HepG2 (cell line): ENCODE measurements around the gene SLC39A1. TPM values are rescaled to one million over a fixed set of nuclear protein-coding genes. Genes with fewer than 3 reads are reported as not detected.

Experiments
- ATF7-NPFF ChIP-seq: sonication (generic); formaldehyde crosslinking; IDR thresholded peaks from 2 replicates; pipeline ENCODE4 v1.8.1; 2023; ENCODE audit warnings: mild to moderate bottlenecking, low read depth, missing genetic modification reagents, moderate library complexity
- EED ChIP-seq: sonication (generic); formaldehyde crosslinking; IDR thresholded peaks from 2 replicates; pipeline ENCODE4 v1.5.0; 2020; ENCODE audit warnings: mild to moderate bottlenecking, missing genetic modification reagents
- GMEB1 ChIP-seq: sonication (generic); formaldehyde crosslinking; IDR thresholded peaks from 2 replicates; pipeline ENCODE4 v1.5.1; 2020; ENCODE audit warnings: missing genetic modification reagents, mild to moderate bottlenecking, borderline replicate concordance
- KMT2A ChIP-seq: sonication (generic); formaldehyde crosslinking; IDR thresholded peaks from 2 replicates; pipeline ENCODE4 v1.4.0; 2020; ENCODE audit warnings: missing genetic modification reagents
- ZBTB4 ChIP-seq: sonication (generic); formaldehyde crosslinking; IDR thresholded peaks from 2 replicates; pipeline ENCODE4 v1.4.0; 2020; ENCODE audit warnings: missing genetic modification reagents, mild to moderate bottlenecking, borderline replicate concordance
- ZBTB42 ChIP-seq: sonication (generic); formaldehyde crosslinking; IDR thresholded peaks from 2 replicates; pipeline ENCODE4 v1.5.0; 2020; ENCODE audit warnings: mild to moderate bottlenecking, missing genetic modification reagents
- ZC3H13 ChIP-seq: sonication (generic); formaldehyde crosslinking; IDR thresholded peaks from 2 replicates; pipeline ENCODE4 v1.8.1; 2023; ENCODE audit warnings: mild to moderate bottlenecking, missing genetic modification reagents, moderate library complexity
- ZNF24 ChIP-seq: fragments of 450-650 bp; IDR thresholded peaks from 2 replicates; pipeline ENCODE4 v1.6.1; 2017; ENCODE audit warnings: antibody characterized with exemption, mild to moderate bottlenecking
- ZNF746 ChIP-seq: sonication (generic); formaldehyde crosslinking; IDR thresholded peaks from 2 replicates; pipeline ENCODE4 v1.8.0; 2022; ENCODE audit warnings: mild to moderate bottlenecking, missing genetic modification reagents
- polyA plus RNA-seq, 8 experiments: library from polyadenylated mRNA; depleted of rRNA in 3 of 8; stranded (reverse) in 7 of 8; unstranded in 1 of 8; fragments of >200 nt; fragmentation: Illumina TruSeq in 4 of 8; extraction: Trizol in 4 of 8; gene quantifications; 2 replicates each; pipeline versions ENCODE4 v1.2.1 to v1.2.3, GENCODE V29; 2011 to 2016; ENCODE audit warnings: low read depth in 4 of 8, missing spikeins in 1 of 8, mixed read lengths in 1 of 8; ENCODE audit not compliant: insufficient read depth in 1 of 8
- total RNA-seq, 5 experiments: library from RNA; depleted of rRNA; stranded (reverse); fragments of >200 nt; fragmentation: Illumina TruSeq; extraction: Trizol; gene quantifications; 2 replicates each; pipeline ENCODE4 v1.2.3, GENCODE V29; 2016; ENCODE audit warnings: low read depth in 1 of 5
- TF ChIP-seq, protein P1 (sequence below): sonication (generic); formaldehyde crosslinking; IDR thresholded peaks from 2 replicates; pipeline ENCODE4 v1.4.0; 2020; ENCODE audit warnings: missing genetic modification reagents
- TF ChIP-seq, protein P2 (sequence below): sonication (generic); formaldehyde crosslinking; IDR thresholded peaks from 2 replicates; pipeline ENCODE4 v1.4.0; 2020; ENCODE audit warnings: missing genetic modification reagents
- TF ChIP-seq, protein P3 (sequence below): sonication (generic); formaldehyde crosslinking; conservative IDR thresholded peaks from 2 replicates; pipeline ENCODE4 v1.4.0; 2020; ENCODE audit warnings: missing genetic modification reagents
- TF ChIP-seq, protein P4 (sequence below): IDR thresholded peaks from 2 replicates; pipeline ENCODE4 v1.6.1; 2016; ENCODE audit warnings: low read depth, borderline replicate concordance

The SLC39A1 gene
- total and polyA plus RNA-seq, 2 of the 13 experiments (the other 11 are each of a cell fraction or from before 2014, with no cell fraction given), result 71.2 to 78.4 TPM

DNA sequence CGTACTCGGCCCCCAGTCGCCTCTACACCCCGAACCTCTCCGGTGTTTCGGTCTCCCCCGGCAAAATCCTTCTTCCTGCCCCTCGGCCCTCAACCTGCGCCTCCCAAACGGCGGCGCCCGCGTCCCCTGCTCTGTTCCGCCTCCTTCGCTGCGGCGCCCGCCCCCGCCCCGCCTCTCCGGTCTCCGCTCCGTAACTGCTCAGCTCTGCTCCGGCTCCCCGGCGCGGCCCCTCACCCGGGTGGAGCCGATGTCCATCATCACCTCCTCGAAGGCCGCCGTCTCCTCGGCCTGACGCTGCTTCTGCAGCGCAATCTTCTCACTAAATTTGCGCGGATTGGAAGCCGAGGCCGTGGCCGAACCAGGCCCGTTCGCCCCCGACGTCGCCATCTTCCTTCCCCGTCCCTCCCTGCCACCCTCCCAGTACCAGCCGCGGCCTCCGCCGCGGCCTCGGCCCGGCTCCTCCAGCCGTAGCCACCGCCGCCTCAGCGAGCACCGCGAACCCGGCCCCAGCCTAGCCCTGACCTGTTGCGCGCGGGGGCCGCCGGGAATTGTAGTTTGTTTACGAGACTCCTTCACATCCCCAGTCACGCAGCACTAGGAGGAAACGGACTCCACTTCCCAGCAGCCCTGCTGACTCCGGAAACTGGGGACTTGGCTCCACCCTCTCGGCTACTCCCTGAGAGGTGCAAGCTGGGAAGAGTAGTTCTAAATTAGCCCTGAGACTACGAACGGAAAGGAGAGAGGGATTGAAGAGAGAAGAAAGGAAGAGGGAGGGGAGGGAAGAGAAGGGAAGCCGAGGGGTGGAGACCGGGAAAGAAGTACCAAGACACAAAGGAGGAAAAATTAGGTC is 5.0 kb downstream of the SLC39A1 start, which contains the start of gene CRTC2 (continued):
- TF ChIP-seq, protein P1, sequence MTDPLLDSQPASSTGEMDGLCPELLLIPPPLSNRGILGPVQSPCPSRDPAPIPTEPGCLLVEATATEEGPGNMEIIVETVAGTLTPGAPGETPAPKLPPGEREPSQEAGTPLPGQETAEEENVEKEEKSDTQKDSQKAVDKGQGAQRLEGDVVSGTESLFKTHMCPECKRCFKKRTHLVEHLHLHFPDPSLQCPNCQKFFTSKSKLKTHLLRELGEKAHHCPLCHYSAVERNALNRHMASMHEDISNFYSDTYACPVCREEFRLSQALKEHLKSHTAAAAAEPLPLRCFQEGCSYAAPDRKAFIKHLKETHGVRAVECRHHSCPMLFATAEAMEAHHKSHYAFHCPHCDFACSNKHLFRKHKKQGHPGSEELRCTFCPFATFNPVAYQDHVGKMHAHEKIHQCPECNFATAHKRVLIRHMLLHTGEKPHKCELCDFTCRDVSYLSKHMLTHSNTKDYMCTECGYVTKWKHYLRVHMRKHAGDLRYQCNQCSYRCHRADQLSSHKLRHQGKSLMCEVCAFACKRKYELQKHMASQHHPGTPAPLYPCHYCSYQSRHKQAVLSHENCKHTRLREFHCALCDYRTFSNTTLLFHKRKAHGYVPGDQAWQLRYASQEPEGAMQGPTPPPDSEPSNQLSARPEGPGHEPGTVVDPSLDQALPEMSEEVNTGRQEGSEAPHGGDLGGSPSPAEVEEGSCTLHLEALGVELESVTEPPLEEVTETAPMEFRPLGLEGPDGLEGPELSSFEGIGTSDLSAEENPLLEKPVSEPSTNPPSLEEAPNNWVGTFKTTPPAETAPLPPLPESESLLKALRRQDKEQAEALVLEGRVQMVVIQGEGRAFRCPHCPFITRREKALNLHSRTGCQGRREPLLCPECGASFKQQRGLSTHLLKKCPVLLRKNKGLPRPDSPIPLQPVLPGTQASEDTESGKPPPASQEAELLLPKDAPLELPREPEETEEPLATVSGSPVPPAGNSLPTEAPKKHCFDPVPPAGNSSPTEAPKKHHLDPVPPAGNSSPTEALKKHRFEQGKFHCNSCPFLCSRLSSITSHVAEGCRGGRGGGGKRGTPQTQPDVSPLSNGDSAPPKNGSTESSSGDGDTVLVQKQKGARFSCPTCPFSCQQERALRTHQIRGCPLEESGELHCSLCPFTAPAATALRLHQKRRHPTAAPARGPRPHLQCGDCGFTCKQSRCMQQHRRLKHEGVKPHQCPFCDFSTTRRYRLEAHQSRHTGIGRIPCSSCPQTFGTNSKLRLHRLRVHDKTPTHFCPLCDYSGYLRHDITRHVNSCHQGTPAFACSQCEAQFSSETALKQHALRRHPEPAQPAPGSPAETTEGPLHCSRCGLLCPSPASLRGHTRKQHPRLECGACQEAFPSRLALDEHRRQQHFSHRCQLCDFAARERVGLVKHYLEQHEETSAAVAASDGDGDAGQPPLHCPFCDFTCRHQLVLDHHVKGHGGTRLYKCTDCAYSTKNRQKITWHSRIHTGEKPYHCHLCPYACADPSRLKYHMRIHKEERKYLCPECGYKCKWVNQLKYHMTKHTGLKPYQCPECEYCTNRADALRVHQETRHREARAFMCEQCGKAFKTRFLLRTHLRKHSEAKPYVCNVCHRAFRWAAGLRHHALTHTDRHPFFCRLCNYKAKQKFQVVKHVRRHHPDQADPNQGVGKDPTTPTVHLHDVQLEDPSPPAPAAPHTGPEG (CRISPR knock-in tag), result peak; percentile 79
- TF ChIP-seq KMT2A (CRISPR knock-in tag), result no peak
- TF ChIP-seq, protein P2, sequence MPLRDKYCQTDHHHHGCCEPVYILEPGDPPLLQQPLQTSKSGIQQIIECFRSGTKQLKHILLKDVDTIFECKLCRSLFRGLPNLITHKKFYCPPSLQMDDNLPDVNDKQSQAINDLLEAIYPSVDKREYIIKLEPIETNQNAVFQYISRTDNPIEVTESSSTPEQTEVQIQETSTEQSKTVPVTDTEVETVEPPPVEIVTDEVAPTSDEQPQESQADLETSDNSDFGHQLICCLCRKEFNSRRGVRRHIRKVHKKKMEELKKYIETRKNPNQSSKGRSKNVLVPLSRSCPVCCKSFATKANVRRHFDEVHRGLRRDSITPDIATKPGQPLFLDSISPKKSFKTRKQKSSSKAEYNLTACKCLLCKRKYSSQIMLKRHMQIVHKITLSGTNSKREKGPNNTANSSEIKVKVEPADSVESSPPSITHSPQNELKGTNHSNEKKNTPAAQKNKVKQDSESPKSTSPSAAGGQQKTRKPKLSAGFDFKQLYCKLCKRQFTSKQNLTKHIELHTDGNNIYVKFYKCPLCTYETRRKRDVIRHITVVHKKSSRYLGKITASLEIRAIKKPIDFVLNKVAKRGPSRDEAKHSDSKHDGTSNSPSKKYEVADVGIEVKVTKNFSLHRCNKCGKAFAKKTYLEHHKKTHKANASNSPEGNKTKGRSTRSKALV, result peak; percentile 62; the same call in 1 of the 2 replicates
- TF ChIP-seq, protein P3, sequence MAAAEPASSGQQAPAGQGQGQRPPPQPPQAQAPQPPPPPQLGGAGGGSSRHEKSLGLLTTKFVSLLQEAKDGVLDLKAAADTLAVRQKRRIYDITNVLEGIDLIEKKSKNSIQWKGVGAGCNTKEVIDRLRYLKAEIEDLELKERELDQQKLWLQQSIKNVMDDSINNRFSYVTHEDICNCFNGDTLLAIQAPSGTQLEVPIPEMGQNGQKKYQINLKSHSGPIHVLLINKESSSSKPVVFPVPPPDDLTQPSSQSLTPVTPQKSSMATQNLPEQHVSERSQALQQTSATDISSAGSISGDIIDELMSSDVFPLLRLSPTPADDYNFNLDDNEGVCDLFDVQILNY (CRISPR knock-in tag), result no peak
- TF ChIP-seq ZBTB42 (CRISPR knock-in tag), result 0 out of 2 replicates have a peak, but pooled peaks have one; percentile 57
- TF ChIP-seq ZNF746 (CRISPR knock-in tag), result no peak; the same call in 1 of the 2 replicates
- TF ChIP-seq ZNF24, result no peak
- peak; percentile 67; the same call in 1 of the 2 replicates for TF ChIP-seq ATF7-NPFF (CRISPR knock-in tag)
- TF ChIP-seq EED (CRISPR knock-in tag), result 0 out of 2 replicates have a peak, but pooled peaks have one; percentile 62
- TF ChIP-seq, protein P4, sequence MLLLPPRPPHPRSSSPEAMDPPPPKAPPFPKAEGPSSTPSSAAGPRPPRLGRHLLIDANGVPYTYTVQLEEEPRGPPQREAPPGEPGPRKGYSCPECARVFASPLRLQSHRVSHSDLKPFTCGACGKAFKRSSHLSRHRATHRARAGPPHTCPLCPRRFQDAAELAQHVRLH (CRISPR knock-in tag), result peak; percentile 71; the same call in 1 of the 2 replicates
- TF ChIP-seq ZBTB4 (CRISPR knock-in tag), result no peak
- peak; percentile 80 for TF ChIP-seq GMEB1 (CRISPR knock-in tag)
- TF ChIP-seq ZC3H13 (CRISPR knock-in tag), result peak; percentile 87; the same call in 1 of the 2 replicates
